ENCODE results near the gene ZNF414. TPM values are rescaled to one million over a fixed set of nuclear protein-coding genes. Genes with fewer than 3 reads are reported as not detected.

Gene ZNF414
- total RNA-seq, 2 donors from 2014 or later: 22.6 to 23.7 TPM

- peaks cover 10% of the 10 kb centered on the region for H3K4me1 Mint-ChIP-seq
- H3K27ac ChIP-seq (ENCODE audit: low read depth, low read length): no peak overlapping the region
- H3K27ac Mint-ChIP-seq: no peak overlapping the region
- WGBS, 2 experiments (ENCODE audit: insufficient coverage in 1 of 2, insufficient read length in 1 of 2): 93 to 97% methylated on average over 3 to 8 of the region's 8 CpGs
- no peaks in the 10 kb centered on the region for H3K9me3 Mint-ChIP-seq
- no peak for TF ChIP-seq CTCF (conservative IDR thresholded peaks at IDR 0.05)
- no peak overlapping the region for H3K4me3 Mint-ChIP-seq
- no peaks in the 10 kb centered on the region for H3K27me3 Mint-ChIP-seq (ENCODE audit: insufficient read depth)
- DNase-seq: no peak
- H3K36me3 ChIP-seq (ENCODE audit: control insufficient read depth, insufficient read depth, low read length): peaks cover 90% of the 10 kb centered on the region
- H3K4me1 ChIP-seq (ENCODE audit: control insufficient read depth, insufficient read depth, low read length): no peaks in the 10 kb centered on the region
- H3K36me3 Mint-ChIP-seq (ENCODE audit: low read depth): peaks cover 81% of the 10 kb centered on the region
- H3K9me3 ChIP-seq (ENCODE audit: control insufficient read depth, low read length): no peaks in the 10 kb centered on the region
- no peak overlapping the region for H3K9ac ChIP-seq (ENCODE audit: extremely low read depth, low read length, poor library complexity, severe bottlenecking)
- no peaks in the 10 kb centered on the region for H3K27me3 ChIP-seq (ENCODE audit: control insufficient read depth, insufficient read depth, low read length, poor library complexity, severe bottlenecking)
- no peak overlapping the region for H3K4me3 ChIP-seq (ENCODE audit: low read length)
Measured at GRCh38 chr19:8476524-8476923, 37.4 kb downstream of the ZNF414 start.

DNA sequence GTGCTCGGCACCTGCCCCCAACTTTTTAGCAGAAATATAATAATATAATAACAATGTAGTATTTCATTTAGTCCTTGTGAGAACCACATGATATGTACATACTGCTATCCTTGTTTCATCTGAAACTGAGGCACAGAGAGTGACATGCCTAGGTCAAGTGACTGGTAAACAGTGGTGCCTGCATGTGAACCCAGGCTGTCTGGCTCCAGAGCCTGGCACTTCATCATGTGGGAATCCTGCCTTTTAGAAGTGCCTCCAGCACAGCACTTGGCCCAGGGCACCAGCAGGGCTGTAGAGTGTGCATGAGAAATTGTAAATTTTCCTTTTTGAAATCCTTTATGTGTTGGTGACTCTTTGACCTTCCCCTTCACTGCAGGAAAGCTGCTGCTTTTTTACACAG is 39.0 kb downstream of the ZNF414 start:
- Histone ChIP-seq H3K27me3 (ENCODE audit: control insufficient read depth, insufficient read depth, low read length, poor library complexity, severe bottlenecking) (no peaks in the 10 kb centered on the region), H3K4me1 (ENCODE audit: control insufficient read depth, insufficient read depth, low read length) (no peaks in the 10 kb centered on the region), H3K27ac (ENCODE audit: low read depth, low read length) (no peak overlapping the region), H3K36me3 (ENCODE audit: control insufficient read depth, insufficient read depth, low read length) (peaks cover 90% of the 10 kb centered on the region), H3K9me3 (ENCODE audit: control insufficient read depth, low read length) (no peaks in the 10 kb centered on the region), H3K4me3 (ENCODE audit: low read length) (no peak overlapping the region), H3K9ac (ENCODE audit: extremely low read depth, low read length, poor library complexity, severe bottlenecking) (no peak overlapping the region)
- Mint-ChIP-seq H3K9me3 (no peaks in the 10 kb centered on the region), H3K27me3 (ENCODE audit: insufficient read depth) (no peaks in the 10 kb centered on the region), H3K36me3 (ENCODE audit: low read depth) (peaks cover 83% of the 10 kb centered on the region), H3K27ac (no peak overlapping the region), H3K4me3 (no peak overlapping the region), H3K4me1 (peaks cover 3% of the 10 kb centered on the region)
- TF ChIP-seq CTCF (conservative IDR thresholded peaks at IDR 0.05): no peak
- no CpG with 5 or more reads among the region's 1 CpG for WGBS, 2 experiments (ENCODE audit: insufficient coverage in 1 of 2, insufficient read length in 1 of 2)
- DNase-seq: no peak

GRCh38 chr19:8473648-8474476 is 40.1 kb downstream of the ZNF414 start:
- H3K36me3 ChIP-seq (ENCODE audit: control insufficient read depth, insufficient read depth, low read length): peaks cover 96% of the 10 kb centered on the region
- H3K27me3 Mint-ChIP-seq (ENCODE audit: insufficient read depth): no peaks in the 10 kb centered on the region
- 96 to 100% methylated on average over 2 to 6 of the region's 6 CpGs for WGBS, 2 experiments (ENCODE audit: insufficient coverage in 1 of 2, insufficient read length in 1 of 2)
- no peak overlapping the region for H3K4me3 ChIP-seq (ENCODE audit: low read length)
- DNase-seq: no peak
- no peaks in the 10 kb centered on the region for H3K9me3 Mint-ChIP-seq
- H3K9ac ChIP-seq (ENCODE audit: extremely low read depth, low read length, poor library complexity, severe bottlenecking): no peak overlapping the region
- H3K27ac Mint-ChIP-seq: peak overlapping the region; percentile 56
- no peaks in the 10 kb centered on the region for H3K27me3 ChIP-seq (ENCODE audit: control insufficient read depth, insufficient read depth, low read length, poor library complexity, severe bottlenecking)
- H3K4me1 ChIP-seq (ENCODE audit: control insufficient read depth, insufficient read depth, low read length): no peaks in the 10 kb centered on the region
- H3K27ac ChIP-seq (ENCODE audit: low read depth, low read length): no peak overlapping the region
- peaks cover 3% of the 10 kb centered on the region for H3K4me1 Mint-ChIP-seq
- peaks cover 90% of the 10 kb centered on the region for H3K36me3 Mint-ChIP-seq (ENCODE audit: low read depth)
- TF ChIP-seq CTCF (conservative IDR thresholded peaks at IDR 0.05): no peak
- H3K4me3 Mint-ChIP-seq: no peak overlapping the region
- H3K9me3 ChIP-seq (ENCODE audit: control insufficient read depth, low read length): no peaks in the 10 kb centered on the region
